ENCODE data around the gene MAPRE3. TPM values are rescaled to one million over a fixed set of nuclear protein-coding genes. Genes with fewer than 3 reads are reported as not detected.

Gene MAPRE3
- total RNA-seq, 1 experiment from 2014 or later: 11.6 TPM

GRCh38 chr2:27000995-27001394 lies 30.6 kb downstream of the MAPRE3 start:
- BruUV-seq (replicated peaks): no TSS peak

GRCh38 chr2:27001950-27002349 lies 31.5 kb downstream of the MAPRE3 start:
- CTCF ChIA-PET: interaction anchor here (0.6 kb wide), 1 partner anchor 192 kb away, joined by 3 read pairs; no protein-coding TSS in a partner anchor
- BruUV-seq (replicated peaks): no TSS peak

More at GRCh38 chr2:27000995-27001394, 30.6 kb downstream of the MAPRE3 start:
- in situ Hi-C loops (cut with HindIII; ENCODE audit: low pct_unique_long_range_greater_than_20kb, low sequenced_read_pairs): no loop called here
- ATAC-seq (no peak), DNase-seq (ENCODE audit: low read depth, low spot score) (no peak)
- Histone ChIP-seq H3K4me1 (ENCODE audit: control insufficient read depth, insufficient read depth, low read length) (no peaks in the 10 kb centered on the region; the same call in 1 of the 2 replicates), H3K9me3 (ENCODE audit: control insufficient read depth, insufficient read depth, low read depth, low read length) (no peaks in the 10 kb centered on the region), H3K36me3 (ENCODE audit: control insufficient read depth, insufficient read depth, low read length) (no peaks in the 10 kb centered on the region), H3K27me3 (ENCODE audit: control insufficient read depth, insufficient read depth, low read length) (no peaks in the 10 kb centered on the region), H3K27ac (ENCODE audit: low read length) (no peak overlapping the region), H3K4me3 (ENCODE audit: low read depth in 2 of 2, low read length in 2 of 2) (no peak overlapping the region)
- ChIA-PET CTCF (no interaction called here), POLR2A (no interaction called here)
- TF ChIP-seq SIN3A (IDR thresholded peaks at IDR 0.05; ENCODE audit: borderline replicate concordance, insufficient read depth, low read depth, low read length) (no peak), CTCF (IDR thresholded peaks at IDR 0.05) (no peak), REST (IDR thresholded peaks at IDR 0.05; ENCODE audit: insufficient read depth in 1 of 2, low read depth in 2 of 2, low read length in 1 of 2) (no peak), POLR2AphosphoS5 (IDR thresholded peaks at IDR 0.05; ENCODE audit: low read depth, low read length) (no peak), TCF7L2 (IDR thresholded peaks at IDR 0.05; ENCODE audit: low read depth, low read length) (no peak)
- intact Hi-C loops (cut with micrococcal nuclease; ENCODE audit: unreplicated experiment): no loop called here

More at GRCh38 chr2:27001950-27002349, 31.5 kb downstream of the MAPRE3 start:
- Histone ChIP-seq H3K27me3 (ENCODE audit: control insufficient read depth, insufficient read depth, low read length) (no peaks in the 10 kb centered on the region), H3K9me3 (ENCODE audit: control insufficient read depth, insufficient read depth, low read depth, low read length) (no peaks in the 10 kb centered on the region), H3K4me1 (ENCODE audit: control insufficient read depth, insufficient read depth, low read length) (no peaks in the 10 kb centered on the region; the same call in 1 of the 2 replicates), H3K36me3 (ENCODE audit: control insufficient read depth, insufficient read depth, low read length) (no peaks in the 10 kb centered on the region), H3K27ac (ENCODE audit: low read length) (no peak overlapping the region), H3K4me3 (ENCODE audit: low read depth in 2 of 2, low read length in 2 of 2) (no peak overlapping the region)
- no peak for ATAC-seq
- POLR2A ChIA-PET: no interaction called here
- DNase-seq (ENCODE audit: low read depth, low spot score): no peak
- in situ Hi-C loops (cut with HindIII; ENCODE audit: low pct_unique_long_range_greater_than_20kb, low sequenced_read_pairs): no loop called here
- intact Hi-C loops (cut with micrococcal nuclease; ENCODE audit: unreplicated experiment): no loop called here
- TF ChIP-seq REST (IDR thresholded peaks at IDR 0.05; ENCODE audit: insufficient read depth in 1 of 2, low read depth in 2 of 2, low read length in 1 of 2) (no peak), TCF7L2 (IDR thresholded peaks at IDR 0.05; ENCODE audit: low read depth, low read length) (no peak), CTCF (IDR thresholded peaks at IDR 0.05) (no peak), SIN3A (IDR thresholded peaks at IDR 0.05; ENCODE audit: borderline replicate concordance, insufficient read depth, low read depth, low read length) (no peak), POLR2AphosphoS5 (IDR thresholded peaks at IDR 0.05; ENCODE audit: low read depth, low read length) (no peak)
